ENCODE measurements around the gene HPN.
A peak's percentile ranks its signal among the peaks of the same experiment; 100 is the strongest.

The HPN gene

GRCh38 chr19:35037716-35038622, 3.6 kb upstream of the HPN start:
- TF ChIP-seq CTCF (conservative IDR thresholded peaks at IDR 0.05; ENCODE audit: low read depth) = no peak
- no peak overlapping the region for H3K27ac ChIP-seq
- DNase-seq (ENCODE audit: low spot score) = no peak
- ChIA-PET POLR2A (ENCODE audit: low non-redundant PET) (no interaction called here), CTCF (interaction anchor here (0.7 to 1.3 kb wide), 2 partner anchors 11 to 235 kb away, joined by 3 read pairs; no protein-coding TSS in a partner anchor)

GRCh38 chr19:35038623-35039512, 2.7 kb upstream of the HPN start:
- ChIA-PET CTCF (interaction anchor here (0.7 to 1.3 kb wide), 3 partner anchors 10 to 236 kb away, joined by 3 to 5 read pairs (median 3); no protein-coding TSS in a partner anchor), POLR2A (ENCODE audit: low non-redundant PET) (no interaction called here)
- TF ChIP-seq CTCF (conservative IDR thresholded peaks at IDR 0.05; ENCODE audit: low read depth) = no peak
- no peak for DNase-seq (ENCODE audit: low spot score)
- H3K27ac ChIP-seq = no peak overlapping the region

DNA sequence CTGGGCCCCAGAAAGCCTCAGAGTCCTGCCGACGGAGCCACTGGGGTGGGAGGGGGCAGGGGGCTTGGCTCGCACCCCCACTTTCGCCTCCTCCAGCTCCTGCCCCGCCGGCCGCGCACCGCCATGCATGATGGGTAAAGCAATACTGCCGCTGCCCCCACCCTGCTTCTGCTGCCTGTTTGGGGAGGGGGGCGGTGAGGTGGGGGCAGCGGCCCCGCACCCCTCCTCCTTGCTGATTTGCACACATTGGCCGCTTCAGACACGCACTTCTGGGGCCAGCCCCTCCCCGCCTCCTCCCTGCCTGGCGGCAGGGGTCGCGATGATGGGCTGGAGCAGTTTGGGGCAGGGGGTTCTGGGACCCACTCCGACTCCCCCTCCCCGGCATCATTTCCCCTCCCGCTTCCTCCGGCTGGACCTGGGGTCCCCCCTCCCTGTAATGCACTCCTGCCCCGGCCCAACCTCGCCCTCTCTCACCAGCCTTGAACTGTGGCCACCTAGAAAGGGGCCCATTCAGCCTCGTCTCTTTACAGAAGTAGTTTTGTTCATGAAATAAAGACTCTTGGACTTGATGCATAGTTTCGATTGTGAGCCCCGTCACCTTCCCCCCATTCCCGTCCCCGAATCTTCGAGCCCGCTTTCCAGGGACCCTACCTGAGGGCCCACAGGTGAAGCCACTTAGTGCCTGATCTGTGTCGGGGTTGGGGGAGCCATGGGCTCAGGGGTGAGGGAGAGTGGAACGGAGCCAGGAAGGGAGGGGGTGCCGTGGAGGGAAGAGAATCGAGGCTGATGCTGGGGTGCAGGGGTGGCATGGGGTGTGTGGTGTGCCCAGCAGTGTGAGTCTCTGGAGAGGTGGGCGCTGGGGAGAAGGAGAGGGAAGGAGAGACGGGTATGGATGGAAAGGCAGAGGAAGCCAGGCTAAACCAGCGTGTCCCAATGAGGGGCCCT, 1.4 kb upstream of the HPN start:
- ChIA-PET CTCF (interaction anchor here (0.7 kb wide), 1 partner anchor 74 kb away, joined by 5 read pairs; no protein-coding TSS in a partner anchor), POLR2A (ENCODE audit: low non-redundant PET) (no interaction called here)
- TF ChIP-seq CTCF (conservative IDR thresholded peaks at IDR 0.05; ENCODE audit: low read depth) = no peak
- peak overlapping the region; percentile 9; the same call in 1 of the 2 replicates for H3K27ac ChIP-seq
- DNase-seq (ENCODE audit: low spot score) = no peak

DNA sequence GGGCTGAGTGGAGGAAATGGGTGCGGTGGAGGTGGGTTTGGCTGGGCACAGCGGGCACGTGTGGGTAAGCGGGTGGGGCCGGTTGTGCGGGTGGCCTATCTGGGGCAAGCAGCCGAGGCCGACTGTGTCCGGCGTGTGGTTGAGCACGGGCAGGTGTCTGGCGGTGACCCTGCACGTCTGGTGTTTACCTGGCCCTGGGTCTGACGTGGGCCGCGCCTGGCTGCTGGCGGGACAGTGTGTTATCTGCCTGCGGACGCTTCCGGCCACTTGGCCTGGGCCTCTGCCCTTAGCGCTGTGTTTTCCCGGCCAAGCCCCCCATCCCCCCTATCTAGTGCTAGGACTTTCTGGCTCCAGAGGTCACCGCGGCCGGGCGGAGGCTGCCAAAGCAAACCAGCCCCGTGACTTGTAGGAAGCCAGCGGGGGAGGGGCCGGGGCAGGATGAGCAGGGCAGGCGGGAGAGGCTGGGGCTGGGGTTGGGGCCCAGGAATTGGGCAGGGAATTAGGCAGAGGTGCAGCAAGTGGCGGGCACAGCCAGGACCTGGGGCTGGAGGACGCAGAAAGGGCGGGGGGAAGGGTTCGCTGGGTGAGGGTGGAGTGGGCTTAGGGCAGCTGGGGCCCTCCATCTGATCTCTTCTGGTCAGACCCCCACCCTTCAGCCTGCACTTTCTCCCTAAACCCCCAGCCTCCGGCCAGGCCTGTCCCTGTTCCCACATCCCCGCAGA, 534 bp upstream of the HPN start:
- TF ChIP-seq CTCF (conservative IDR thresholded peaks at IDR 0.05; ENCODE audit: low read depth) = no peak
- H3K27ac ChIP-seq = peak overlapping the region; percentile 9; the same call in 1 of the 2 replicates
- CTCF ChIA-PET = no interaction called here
- POLR2A ChIA-PET (ENCODE audit: low non-redundant PET) = no interaction called here
- no peak for DNase-seq (ENCODE audit: low spot score)

- CTCF ChIA-PET = no interaction called here
- TF ChIP-seq CTCF (conservative IDR thresholded peaks at IDR 0.05; ENCODE audit: low read depth) = no peak
- POLR2A ChIA-PET (ENCODE audit: low non-redundant PET) = no interaction called here
- no peak overlapping the region for H3K27ac ChIP-seq
- DNase-seq (ENCODE audit: low spot score) = no peak
These were observed 672 bp downstream of the HPN start for GRCh38 chr19:35042056-35042730.
